Uterus (tissue), 4 donors: ENCODE measurements around the gene GPR78. TPM values are rescaled to one million over a fixed set of nuclear protein-coding genes. Genes with fewer than 3 reads are reported as not detected.

ENCODE experiments used
- DNase-seq, 2 donors: peaks; one replicate each; pipeline ENCODE4 v3.0.0-alpha.2; 2019 to 2020
- H3K27ac ChIP-seq, 2 donors: fragments of 200-600 bp; sonication (generic); 1 replicate in 1 of 2; 2 replicates in 1 of 2; pipeline ENCODE4 v1.5.1; 2016 to 2018
- H3K27me3 ChIP-seq, 2 donors: fragments of 200-600 bp; sonication (generic); one replicate each; pipeline ENCODE4 v1.5.1; 2018 to 2019; ENCODE audit warnings: control low read depth in 1 of 2
- H3K36me3 ChIP-seq, 2 donors: fragments of 200-600 bp; sonication (generic); one replicate each; pipeline ENCODE4 v1.5.1; 2019; ENCODE audit warnings: control low read depth in 1 of 2
- H3K4me1 ChIP-seq, 2 donors: fragments of 200-600 bp; sonication (generic); one replicate each; pipeline ENCODE4 v1.5.1; 2018 to 2019; ENCODE audit warnings: control low read depth in 1 of 2
- H3K4me3 ChIP-seq, 2 donors: fragments of 200-600 bp; sonication (generic); 1 replicate in 1 of 2; 2 replicates in 1 of 2; pipeline ENCODE4 v1.5.1; 2018 to 2019; ENCODE audit warnings: mild to moderate bottlenecking in 1 of 2
- H3K9me3 ChIP-seq, 2 donors: fragments of 200-600 bp; sonication (generic); one replicate each; pipeline ENCODE4 v1.5.1; 2019; ENCODE audit warnings: control low read depth in 1 of 2
- CTCF ChIP-seq, 4 experiments: fragments of 200-600 bp in 2 of 4; fragments of 450-650 bp in 2 of 4; sonication (generic) in 2 of 4; IDR thresholded peaks; one replicate each; pipeline ENCODE4 v1.5.1; 2016 to 2019; ENCODE audit warnings: antibody characterized with exemption in 4 of 4, mild to moderate bottlenecking in 2 of 4, moderate library complexity in 1 of 4
- POLR2A ChIP-seq, 2 donors: fragments of 450-650 bp; IDR thresholded peaks; one replicate each; pipeline ENCODE4 v1.6.1; 2016; ENCODE audit warnings: antibody characterized with exemption in 2 of 2, mild to moderate bottlenecking in 1 of 2, moderate library complexity in 1 of 2
- intact Hi-C: fragments of 100-400 bp; cut with DNase I; formaldehyde crosslinking; loops from one replicate; pipeline ENCODE4 v1.15.1; 2023; ENCODE audit warnings: low total_unique reads
- total RNA-seq, 4 donors: library from RNA; depleted of rRNA in 3 of 4; stranded (reverse); fragments of >200 nt in 3 of 4; gene quantifications; one replicate each; pipeline versions ENCODE4 v1.1.0 to v1.2.4, GENCODE V29; 2014 to 2023
- donor health status: DM: yes; HTN: yes; CAD: no.

The GPR78 gene
- total RNA-seq, 4 donors from 2014 or later: 0.43 to 2.1 TPM; not detected in 2

- Histone ChIP-seq H3K4me1 (no peaks in the 10 kb centered on the region), H3K27me3 (no peaks in the 10 kb centered on the region), H3K4me3 (no peak overlapping the region), H3K36me3 (no peaks in the 10 kb centered on the region), H3K9me3 (no peaks in the 10 kb centered on the region), H3K27ac (no peak overlapping the region)
- intact Hi-C loops: no loop called here
- TF ChIP-seq CTCF (IDR thresholded peaks at IDR 0.05): no peak
- TF ChIP-seq POLR2A (IDR thresholded peaks at IDR 0.05): no peak
- peak in 1 of 2 donors; percentile 7 for DNase-seq
These were observed 1.8 kb downstream of the GPR78 start for GRCh38 chr4:8582016-8582415.

GRCh38 chr4:8582436-8582835, 2.2 kb downstream of the GPR78 start:
- Histone ChIP-seq H3K27ac (no peak overlapping the region), H3K4me3 (no peak overlapping the region), H3K9me3 (no peaks in the 10 kb centered on the region), H3K27me3 (no peaks in the 10 kb centered on the region), H3K4me1 (no peaks in the 10 kb centered on the region), H3K36me3 (no peaks in the 10 kb centered on the region)
- intact Hi-C loops: no loop called here
- TF ChIP-seq CTCF (IDR thresholded peaks at IDR 0.05) (no peak), POLR2A (IDR thresholded peaks at IDR 0.05) (no peak)
- peak in 1 of 2 donors; percentile 4 for DNase-seq

- H3K27me3 ChIP-seq: no peaks in the 10 kb centered on the region
- TF ChIP-seq CTCF (IDR thresholded peaks at IDR 0.05) (no peak), POLR2A (IDR thresholded peaks at IDR 0.05) (no peak)
- intact Hi-C loops: no loop called here
- no peaks in the 10 kb centered on the region for H3K9me3 ChIP-seq
- DNase-seq: peak in 1 of 2 donors; percentile 1
- no peaks in the 10 kb centered on the region for H3K4me1 ChIP-seq
- no peaks in the 10 kb centered on the region for H3K36me3 ChIP-seq
- H3K27ac ChIP-seq: no peak overlapping the region
- no peak overlapping the region for H3K4me3 ChIP-seq
These were observed 2.9 kb downstream of the GPR78 start for GRCh38 chr4:8582941-8583654.

- intact Hi-C loops: no loop called here
- Histone ChIP-seq H3K4me1 (no peaks in the 10 kb centered on the region), H3K36me3 (no peaks in the 10 kb centered on the region), H3K4me3 (no peak overlapping the region), H3K27me3 (no peaks in the 10 kb centered on the region), H3K27ac (no peak overlapping the region), H3K9me3 (no peaks in the 10 kb centered on the region)
- TF ChIP-seq POLR2A (IDR thresholded peaks at IDR 0.05) (no peak), CTCF (IDR thresholded peaks at IDR 0.05) (no peak)
- DNase-seq: no peak
These were observed 3.4 kb downstream of the GPR78 start for GRCh38 chr4:8583655-8584025.

GRCh38 chr4:8585186-8585585, 5.0 kb downstream of the GPR78 start:
- TF ChIP-seq CTCF (IDR thresholded peaks at IDR 0.05) (no peak), POLR2A (IDR thresholded peaks at IDR 0.05) (no peak)
- Histone ChIP-seq H3K4me1 (no peaks in the 10 kb centered on the region), H3K36me3 (no peaks in the 10 kb centered on the region), H3K27ac (no peak overlapping the region), H3K9me3 (no peaks in the 10 kb centered on the region), H3K27me3 (no peaks in the 10 kb centered on the region), H3K4me3 (no peak overlapping the region)
- intact Hi-C loops: no loop called here
- no peak for DNase-seq
